ENCODE results near the gene PPCS. TPM values are rescaled to one million over a fixed set of nuclear protein-coding genes. Genes with fewer than 3 reads are reported as not detected.
"Not testable (repeated sequence)": the region's sequence is repeated elsewhere in the genome, so short reads cannot be mapped to it uniquely, and the experiment has no call there.

Gene PPCS
- total RNA-seq, 1 donor from 2014 or later: 13.6 TPM

- no peaks in the 10 kb centered on the region for H3K9me3 ChIP-seq
- TF ChIP-seq CTCF (IDR thresholded peaks at IDR 0.05): no peak
- intact Hi-C loops (cut with DNase I): no loop called here
- no peaks in the 10 kb centered on the region for H3K27me3 ChIP-seq
- H3K4me3 ChIP-seq: no peak overlapping the region
- H3K27ac ChIP-seq: no peak overlapping the region
- H3K4me1 ChIP-seq: no peaks in the 10 kb centered on the region
- H3K36me3 ChIP-seq: peaks cover 6 to 21% of the 10 kb centered on the region in 2 donors
- DNase-seq (ENCODE audit: low spot score in 2 of 2): no peak
These were observed 24.6 kb downstream of the PPCS start for GRCh38 chr1:42480921-42481320.

- Histone ChIP-seq H3K27me3 (no peaks in the 10 kb centered on the region), H3K4me1 (no peaks in the 10 kb centered on the region), H3K27ac (no peak overlapping the region), H3K4me3 (no peak overlapping the region), H3K36me3 (peaks cover 6 to 21% of the 10 kb centered on the region in 2 donors), H3K9me3 (no peaks in the 10 kb centered on the region)
- no peak for TF ChIP-seq CTCF (IDR thresholded peaks at IDR 0.05)
- no peak for DNase-seq (ENCODE audit: low spot score in 2 of 2)
- intact Hi-C loops (cut with DNase I): no loop called here
These were observed 26.4 kb downstream of the PPCS start for GRCh38 chr1:42482635-42483153.

GRCh38 chr1:42484382-42484781 lies 28.0 kb downstream of the PPCS start:
- no peak overlapping the region for H3K4me3 ChIP-seq
- no peak overlapping the region for H3K27ac ChIP-seq
- TF ChIP-seq CTCF (IDR thresholded peaks at IDR 0.05): no peak
- no peak for DNase-seq (ENCODE audit: low spot score in 2 of 2)
- H3K27me3 ChIP-seq: no peaks in the 10 kb centered on the region
- H3K9me3 ChIP-seq: no peaks in the 10 kb centered on the region
- intact Hi-C loops (cut with DNase I): no loop called here
- peaks cover 6 to 21% of the 10 kb centered on the region in 2 donors for H3K36me3 ChIP-seq
- no peaks in the 10 kb centered on the region for H3K4me1 ChIP-seq

- H3K9me3 ChIP-seq: no peaks in the 10 kb centered on the region
- no peaks in the 10 kb centered on the region for H3K4me1 ChIP-seq
- peaks cover 0 to 10% of the 10 kb centered on the region in 2 donors for H3K36me3 ChIP-seq
- no peak overlapping the region for H3K27ac ChIP-seq
- intact Hi-C loops (cut with DNase I): no loop called here
- H3K4me3 ChIP-seq: no peak overlapping the region
- TF ChIP-seq CTCF (IDR thresholded peaks at IDR 0.05): no peak
- DNase-seq (ENCODE audit: low spot score in 2 of 2): no peak
- no peaks in the 10 kb centered on the region for H3K27me3 ChIP-seq
These were observed 33.9 kb downstream of the PPCS start for GRCh38 chr1:42490237-42490636.

- DNase-seq (ENCODE audit: low spot score in 2 of 2); H3K27me3 ChIP-seq; intact Hi-C loops (cut with DNase I); H3K36me3 ChIP-seq; H3K4me1 ChIP-seq; H3K27ac ChIP-seq; H3K4me3 ChIP-seq: not testable (repeated sequence)
- H3K9me3 ChIP-seq: peaks cover 0 to 23% of the 10 kb centered on the region in 2 donors
These were observed 45.7 kb downstream of the PPCS start for GRCh38 chr1:42502031-42502430.

GRCh38 chr1:42504535-42505128 lies 48.3 kb downstream of the PPCS start:
- H3K9me3 ChIP-seq: peaks cover 0 to 26% of the 10 kb centered on the region in 2 donors
- intact Hi-C loops (cut with DNase I): no loop called here

More at GRCh38 chr1:42504535-42505128, 48.3 kb downstream of the PPCS start:
- DNase-seq (ENCODE audit: low spot score in 2 of 2): no peak
- Histone ChIP-seq H3K27me3 (no peaks in the 10 kb centered on the region), H3K36me3 (peaks cover 7 to 8% of the 10 kb centered on the region in 2 donors), H3K4me3 (no peak overlapping the region), H3K27ac (no peak overlapping the region), H3K4me1 (no peaks in the 10 kb centered on the region)
- TF ChIP-seq CTCF (IDR thresholded peaks at IDR 0.05): no peak

Measured in ascending aorta (tissue), 2 donors.